NCI-H226 (cell line): ENCODE results near the gene ZNRF1.
"Not testable (repeated sequence)": the region's sequence is repeated elsewhere in the genome, so short reads cannot be mapped to it uniquely, and the experiment has no call there.

Experiments
- DNase-seq: peaks from one replicate; pipeline ENCODE4 v3.0.0-alpha.2; 2015

Gene ZNRF1

DNA sequence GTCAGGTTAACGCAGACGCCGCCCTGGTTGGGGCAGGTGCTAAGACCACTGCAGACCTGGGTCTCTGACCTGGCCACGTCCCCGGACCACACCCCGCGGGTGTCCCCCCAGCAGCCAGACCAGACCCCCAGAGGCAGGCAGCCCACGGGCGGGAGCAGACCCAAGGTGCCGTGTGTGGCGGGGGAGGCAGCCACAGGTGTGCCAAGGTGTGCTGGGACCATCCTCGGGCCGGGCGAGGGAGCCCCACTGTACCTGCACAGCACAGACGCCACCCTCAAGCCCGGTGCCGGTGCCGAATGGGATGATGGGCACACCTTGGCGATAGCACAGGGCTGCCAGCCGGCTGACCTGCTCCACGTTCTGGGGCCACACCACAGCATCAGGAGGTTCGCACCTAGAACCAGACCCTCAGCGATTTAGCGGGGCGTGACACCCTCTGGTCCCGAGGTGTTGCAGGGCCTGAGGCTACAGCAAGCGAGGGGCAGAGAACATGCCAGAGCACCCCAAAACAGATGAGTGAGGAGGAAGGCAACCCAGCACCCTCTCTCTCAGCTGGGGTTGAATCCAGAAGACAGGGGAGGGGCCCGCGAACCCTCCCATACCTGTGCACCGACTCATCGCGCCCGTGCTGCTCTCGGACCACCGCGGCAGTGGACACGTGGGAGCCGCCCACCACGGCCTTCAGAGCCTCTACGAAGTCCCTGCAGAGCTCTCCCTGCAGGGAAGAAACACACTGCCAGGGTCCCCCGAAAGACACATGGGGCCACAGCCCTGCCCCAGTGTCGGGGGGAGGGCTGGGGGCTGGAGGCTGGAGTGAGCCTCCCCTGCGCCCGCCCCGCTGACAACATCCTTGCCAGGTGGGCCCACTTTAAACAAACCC lies 116.4 kb downstream of the ZNRF1 start:
- no peak for DNase-seq

GRCh38 chr16:75116081-75116910 lies 117.5 kb downstream of the ZNRF1 start, which contains the start of gene LDHD:
TSS of gene LDHD (minus strand) at chr16:75116780. CDS start at chr16:75116720, 60 bp downstream.
- DNase-seq, result peak; percentile 17

DNA sequence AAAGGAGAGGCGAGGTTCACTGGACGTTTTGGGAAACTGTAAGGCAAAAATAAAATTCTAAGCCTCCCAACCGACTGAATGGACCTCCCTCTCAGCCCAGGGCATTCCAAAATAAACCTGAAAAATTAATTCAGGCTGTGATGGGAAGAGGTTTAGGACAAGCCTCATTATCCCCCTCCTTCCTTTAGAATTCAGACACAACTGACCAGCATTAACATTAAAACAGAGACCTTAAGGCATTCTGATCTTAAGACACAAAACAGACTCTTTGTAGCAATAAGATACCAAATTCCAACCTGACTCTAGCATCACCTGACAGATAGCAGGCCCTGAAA lies 118.1 kb downstream of the ZNRF1 start:
- DNase-seq, result no peak

- DNase-seq, result no peak
These were observed 120.2 kb downstream of the ZNRF1 start for GRCh38 chr16:75118943-75119539.

DNA sequence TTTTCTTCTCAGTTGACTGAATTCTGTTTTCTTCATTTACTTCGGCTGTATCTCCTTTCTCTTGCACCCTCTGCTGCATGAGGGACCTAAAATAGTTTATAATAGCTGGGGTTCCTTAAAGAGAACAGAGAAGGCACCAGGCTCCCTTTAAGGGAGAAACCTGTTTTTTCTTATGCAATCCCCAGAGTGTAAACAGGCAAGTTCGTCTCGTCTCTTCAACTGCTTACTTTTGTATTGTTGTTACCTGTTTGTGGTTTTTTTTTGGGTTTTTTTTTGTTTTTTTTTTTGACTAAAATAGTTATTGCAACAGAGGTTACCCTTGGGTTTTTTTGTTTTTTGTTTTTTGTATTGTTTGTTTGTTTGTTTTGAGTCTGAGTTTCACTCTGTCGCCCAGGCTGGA lies 121.4 kb downstream of the ZNRF1 start:
- DNase-seq, result no peak

DNA sequence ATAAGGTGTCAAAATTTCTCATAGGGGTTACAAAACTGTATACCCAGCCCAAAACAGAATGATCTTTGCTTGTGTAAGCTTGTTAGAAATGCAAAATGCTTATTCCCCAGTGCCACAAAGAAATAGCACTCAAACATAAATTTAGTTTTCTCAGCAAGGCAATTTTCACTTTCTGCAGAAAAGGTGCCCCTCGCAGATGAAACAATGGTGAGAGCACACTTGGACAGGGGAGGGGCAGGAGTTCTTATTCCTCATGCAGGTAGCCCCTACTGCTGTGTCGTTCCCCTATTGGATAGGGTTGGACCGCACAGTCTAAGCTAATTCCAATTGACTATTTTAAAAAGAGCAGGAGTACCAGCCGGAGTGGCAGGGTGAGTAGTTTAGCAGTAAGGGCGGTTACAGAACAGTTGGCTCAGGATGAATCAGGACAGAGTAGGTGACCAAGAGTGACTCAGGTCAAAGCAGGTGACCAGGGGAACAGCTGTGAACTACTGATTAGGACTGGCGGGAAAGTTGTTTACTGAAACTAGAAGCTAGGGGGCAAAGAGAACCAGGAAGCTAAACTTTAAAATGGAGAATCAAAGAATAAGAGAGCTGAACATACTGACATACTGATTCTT lies 123.2 kb downstream of the ZNRF1 start:
- no peak for DNase-seq

DNA sequence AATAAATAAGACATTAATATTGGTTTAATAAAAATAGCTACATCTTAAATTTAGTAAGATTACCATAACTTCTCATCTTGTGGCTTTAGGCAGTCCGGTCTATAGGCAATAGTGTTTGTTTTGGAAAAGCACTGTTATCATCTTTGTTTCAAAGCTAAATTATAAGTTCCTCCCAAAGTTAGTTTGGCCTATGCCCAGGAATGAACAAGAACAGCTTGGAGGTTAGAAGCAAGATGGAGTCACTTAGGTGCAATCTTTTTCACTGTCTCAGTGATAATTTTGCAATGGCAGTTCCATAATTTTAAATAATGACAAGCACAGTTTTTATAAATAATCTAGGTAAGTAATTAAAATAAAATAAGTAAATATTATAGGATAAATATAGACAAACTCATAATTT lies 123.8 kb downstream of the ZNRF1 start:
- DNase-seq, result no peak

- DNase-seq, result no peak
These were observed 129.0 kb downstream of the ZNRF1 start for GRCh38 chr16:75127713-75128415.

DNA sequence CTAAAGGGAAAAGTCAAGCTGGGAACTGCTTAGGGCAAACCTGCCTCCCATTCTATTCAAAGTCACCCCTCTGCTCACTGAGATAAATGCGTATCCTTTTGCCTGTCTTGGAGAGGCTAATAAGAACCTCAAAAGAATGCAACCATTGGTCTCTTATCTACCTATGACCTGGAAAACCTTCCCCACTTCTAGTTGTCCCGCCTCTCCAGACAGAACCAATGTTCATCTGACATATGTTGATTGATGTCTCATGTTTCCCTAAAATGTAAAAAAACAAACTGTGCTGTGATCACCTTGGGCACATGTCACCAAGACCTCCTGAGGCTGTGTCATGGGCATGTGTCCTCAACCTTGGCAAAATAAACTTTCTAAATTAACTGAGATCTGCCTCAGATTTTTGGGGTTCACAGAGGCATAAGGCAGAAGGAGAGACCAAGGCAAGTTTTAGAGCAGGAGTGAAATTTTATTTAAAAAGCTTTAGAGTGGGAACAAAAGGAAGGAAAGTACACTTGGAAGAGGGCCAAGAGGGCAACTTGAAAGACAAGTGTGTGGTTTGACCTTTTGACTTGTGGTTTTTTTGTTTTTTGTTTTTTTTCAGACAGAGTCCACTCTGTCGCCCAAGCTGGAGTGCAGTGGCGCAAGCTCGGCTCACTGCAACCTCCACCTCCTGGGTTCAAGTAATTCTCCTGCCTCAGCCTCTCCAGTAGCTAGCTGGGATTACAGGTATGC lies 130.8 kb downstream of the ZNRF1 start:
- not testable (repeated sequence) for DNase-seq

- DNase-seq, result no peak
These were observed 131.4 kb downstream of the ZNRF1 start for GRCh38 chr16:75130150-75130771.

DNA sequence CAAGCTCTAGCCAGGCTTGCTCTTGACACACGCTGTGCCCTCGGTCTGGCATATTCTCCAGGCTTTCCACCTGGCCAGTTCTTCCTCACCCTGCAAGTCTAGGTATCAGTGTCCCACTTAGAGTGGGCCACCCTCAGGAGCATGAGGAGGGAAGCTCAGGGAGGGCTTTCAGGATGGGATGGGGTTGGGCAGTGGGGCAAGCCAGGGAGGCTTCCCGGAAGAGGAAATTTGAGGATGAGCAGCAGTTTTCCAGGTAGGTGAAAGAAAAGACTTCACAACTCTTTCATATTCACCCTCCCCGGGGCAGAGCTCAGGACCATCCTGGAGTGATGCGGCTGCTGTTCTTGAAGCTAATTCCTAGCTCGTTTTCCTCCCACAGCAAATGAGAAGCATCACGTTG lies 132.3 kb downstream of the ZNRF1 start:
- no peak for DNase-seq

GRCh38 chr16:75138233-75138632 lies 139.4 kb downstream of the ZNRF1 start:
- no peak for DNase-seq

GRCh38 chr16:75138636-75139035 lies 139.8 kb downstream of the ZNRF1 start:
- DNase-seq, result no peak

DNA sequence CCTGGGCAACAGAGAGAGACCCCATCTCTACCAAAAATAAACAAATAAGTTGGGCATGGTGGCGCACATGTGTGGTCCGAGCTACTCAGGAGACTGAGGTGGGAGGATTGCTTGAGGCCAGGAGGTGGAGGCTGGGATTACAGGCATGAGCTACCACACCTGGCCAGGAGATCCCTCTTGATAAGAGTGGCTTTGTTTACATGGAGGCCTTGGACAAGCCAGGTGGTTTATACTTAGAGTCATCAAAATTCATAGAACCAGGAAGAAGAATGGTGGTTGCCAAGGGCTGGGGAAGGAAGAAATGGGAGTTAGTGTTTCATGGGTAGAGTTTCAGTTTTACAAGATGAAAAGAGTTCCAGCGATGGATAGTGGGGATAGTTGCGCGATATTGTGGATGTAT lies 140.7 kb downstream of the ZNRF1 start:
- no peak for DNase-seq

DNA sequence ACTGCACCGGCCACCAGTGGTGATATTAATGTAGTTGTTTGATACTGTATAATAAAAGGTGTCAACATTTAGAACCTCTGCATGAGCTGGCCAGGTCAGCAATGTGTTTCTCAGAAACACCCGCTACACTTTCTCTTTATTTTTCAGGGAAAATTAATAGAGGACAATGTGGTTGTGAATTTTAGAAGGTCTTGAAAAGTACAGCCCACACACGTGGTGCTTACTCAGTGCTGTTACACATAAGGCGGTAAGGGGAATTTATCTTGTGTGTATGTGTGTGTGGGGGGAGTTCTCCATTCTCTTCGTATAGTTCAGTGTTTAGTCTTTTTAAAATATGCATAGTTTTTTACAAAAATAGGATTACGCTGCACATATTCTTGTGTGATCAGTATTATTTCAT lies 145.1 kb downstream of the ZNRF1 start:
- no peak for DNase-seq

GRCh38 chr16:75147968-75148310 lies 149.1 kb downstream of the ZNRF1 start:
- no peak for DNase-seq

DNA sequence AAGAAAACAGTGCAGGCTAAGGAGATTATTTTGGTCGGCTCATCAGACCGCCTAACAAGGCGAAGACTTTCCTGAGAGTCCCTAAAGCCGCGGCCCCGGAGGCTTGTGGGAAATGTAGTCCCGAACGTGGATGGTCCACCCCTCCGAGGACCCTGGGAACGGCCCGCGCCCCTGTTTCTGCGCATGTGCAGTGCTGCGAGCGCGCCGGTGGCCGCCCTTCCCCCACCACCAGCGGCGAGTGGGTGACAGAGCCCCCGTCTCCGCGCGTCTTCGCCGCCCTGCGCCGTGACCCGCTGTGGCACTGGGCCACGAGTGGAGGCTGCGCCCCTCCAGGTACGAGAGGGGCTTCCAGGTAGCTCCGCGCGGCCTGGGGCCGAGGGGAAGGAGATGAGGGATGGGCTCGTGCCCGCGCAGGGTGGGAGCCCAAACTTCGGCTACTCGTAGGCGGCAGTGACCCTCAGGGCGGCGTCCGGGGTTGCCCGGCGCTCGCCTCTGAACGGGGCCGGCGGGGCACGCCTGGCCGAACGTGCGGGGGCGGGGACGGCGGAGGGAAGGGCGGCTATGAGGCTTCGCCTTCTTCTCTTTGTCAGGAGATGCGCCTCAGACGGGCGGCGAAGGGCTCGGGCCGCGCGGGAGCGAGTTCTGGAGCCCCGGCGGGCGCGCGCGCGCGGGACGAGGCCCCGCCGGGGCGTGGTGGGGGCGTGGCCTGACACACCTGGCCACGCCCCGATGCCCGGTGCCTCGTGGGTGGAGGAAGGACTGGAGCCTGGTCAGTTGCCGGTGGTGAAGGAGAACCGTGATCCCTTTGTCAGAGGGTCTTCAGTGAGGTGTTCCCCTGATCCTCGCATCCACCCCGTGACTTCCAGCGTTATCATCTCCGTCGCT lies 149.7 kb downstream of the ZNRF1 start, which contains the start of gene ZFP1:
TSS of gene ZFP1 (plus strand) at position 214 of the 885 bp plus-strand sequence. CDS start 4,428 bp downstream, outside the sequence.
- DNase-seq, result peak; percentile 85

DNA sequence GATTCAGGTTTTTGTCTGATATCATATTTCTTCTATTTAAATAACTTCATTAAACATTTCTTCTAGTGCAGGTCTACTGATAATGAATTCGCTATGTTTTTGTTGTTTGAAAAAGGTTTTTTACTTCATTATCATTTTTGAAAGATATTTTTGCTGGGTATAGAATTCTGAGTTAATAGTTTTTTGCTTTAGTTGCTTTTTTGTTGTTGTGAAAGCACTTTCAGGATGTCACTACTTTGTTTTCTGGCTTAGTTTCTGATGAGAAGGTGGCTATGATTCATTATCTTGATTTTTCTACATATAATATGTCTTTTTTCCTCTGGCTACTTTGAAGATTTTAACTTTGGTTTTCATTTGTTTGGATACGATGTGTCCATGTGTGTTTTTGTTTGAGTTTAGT lies 153.0 kb downstream of the ZNRF1 start:
- DNase-seq, result no peak

DNA sequence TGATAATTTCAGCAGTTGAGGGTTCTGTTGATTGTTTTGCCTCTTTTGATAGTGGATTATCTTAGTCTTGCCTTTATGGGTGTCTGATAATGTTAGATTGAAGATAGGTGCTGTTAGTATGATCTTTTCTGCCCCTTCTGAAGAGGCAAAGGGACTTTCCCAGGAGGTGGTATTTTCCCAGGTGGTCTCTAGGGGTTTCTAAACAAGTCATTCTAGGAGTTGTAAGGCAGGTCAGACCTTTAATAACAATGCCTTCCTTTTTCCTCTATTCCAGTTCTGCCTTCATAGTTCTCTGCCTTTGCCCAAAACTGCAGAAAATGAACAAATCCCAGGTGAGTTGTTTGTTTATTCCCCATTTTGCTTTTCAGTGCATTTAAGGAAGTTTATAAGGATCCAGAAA lies 153.8 kb downstream of the ZNRF1 start:
- no peak for DNase-seq

- DNase-seq, result no peak
These were observed 161.6 kb downstream of the ZNRF1 start for GRCh38 chr16:75160386-75160785.
